ENCODE results near the gene STPG4. TPM values are rescaled to one million over a fixed set of nuclear protein-coding genes. Genes with fewer than 3 reads are reported as not detected.
"Not testable (repeated sequence)": the region's sequence is repeated elsewhere in the genome, so short reads cannot be mapped to it uniquely, and the experiment has no call there.

STPG4 gene
- total RNA-seq, 2 donors from 2014 or later: 0.55 TPM; not detected in 1

GRCh38 chr2:47179388-47179787 is 24.3 kb upstream of the STPG4 start:
- no peaks in the 10 kb centered on the region for H3K9me3 Mint-ChIP-seq
- ATAC-seq (no peak), DNase-seq (ENCODE audit: low spot score in 2 of 2) (no peak)
- no peak overlapping the region for H3K27ac Mint-ChIP-seq
- peaks cover 18 to 24% of the 10 kb centered on the region in 2 donors for H3K36me3 Mint-ChIP-seq

- Mint-ChIP-seq H3K27ac (no peak overlapping the region), H3K9me3 (no peaks in the 10 kb centered on the region), H3K36me3 (peaks cover 18 to 24% of the 10 kb centered on the region in 2 donors)
- DNase-seq (ENCODE audit: low spot score in 2 of 2) (no peak), ATAC-seq (no peak)
Measured at GRCh38 chr2:47178341-47178740, 23.2 kb upstream of the STPG4 start.

- peak in 1 of 2 donors; percentile 0 for ATAC-seq
- no peaks in the 10 kb centered on the region for H3K9me3 Mint-ChIP-seq
Measured at GRCh38 chr2:47177043-47177565, 22.0 kb upstream of the STPG4 start.

GRCh38 chr2:47174733-47175361 is 19.7 kb upstream of the STPG4 start:
- Mint-ChIP-seq H3K36me3 (peaks cover 24 to 32% of the 10 kb centered on the region in 2 donors), H3K9me3 (no peaks in the 10 kb centered on the region), H3K27ac (peak overlapping the region; percentile 99)
- DNase-seq (ENCODE audit: low spot score in 2 of 2): peak in 1 of 2 donors; percentile 21
- ATAC-seq: peak; percentile 16 to 39

More at GRCh38 chr2:47177043-47177565, 22.0 kb upstream of the STPG4 start:
- H3K36me3 Mint-ChIP-seq: peaks cover 18 to 24% of the 10 kb centered on the region in 2 donors
- no peak for DNase-seq (ENCODE audit: low spot score in 2 of 2)
- H3K27ac Mint-ChIP-seq: peak overlapping the region; percentile 99 to 100

- Mint-ChIP-seq H3K9me3 (no peaks in the 10 kb centered on the region), H3K27ac (peak overlapping the region; percentile 99), H3K36me3 (peaks cover 24 to 34% of the 10 kb centered on the region in 2 donors)
- no peak for ATAC-seq
- no peak for DNase-seq (ENCODE audit: low spot score in 2 of 2)
Measured at GRCh38 chr2:47173986-47174732, 19.1 kb upstream of the STPG4 start.

- ATAC-seq: no peak
- Mint-ChIP-seq H3K9me3 (no peaks in the 10 kb centered on the region), H3K36me3 (peaks cover 24 to 37% of the 10 kb centered on the region in 2 donors), H3K27ac (peak overlapping the region in 1 of 2 donors; percentile 79)
- DNase-seq (ENCODE audit: low spot score in 2 of 2): no peak
Measured at GRCh38 chr2:47172922-47173695, 18.0 kb upstream of the STPG4 start.

GRCh38 chr2:47172156-47172921 is 17.2 kb upstream of the STPG4 start:
- Mint-ChIP-seq H3K36me3 (peaks cover 23 to 40% of the 10 kb centered on the region in 2 donors), H3K9me3 (no peaks in the 10 kb centered on the region), H3K27ac (peak overlapping the region in 1 of 2 donors; percentile 68)
- ATAC-seq (no peak), DNase-seq (ENCODE audit: low spot score in 2 of 2) (no peak)

GRCh38 chr2:47169784-47170183 is 14.7 kb upstream of the STPG4 start:
- ATAC-seq (no peak), DNase-seq (ENCODE audit: low spot score in 2 of 2) (no peak)
- H3K27ac Mint-ChIP-seq: no peak overlapping the region
- H3K36me3 Mint-ChIP-seq: peaks cover 6 to 34% of the 10 kb centered on the region in 2 donors
- no peaks in the 10 kb centered on the region for H3K9me3 Mint-ChIP-seq

- ATAC-seq; H3K9me3 Mint-ChIP-seq; DNase-seq (ENCODE audit: low spot score in 2 of 2); H3K27ac Mint-ChIP-seq: not testable (repeated sequence)
- peaks cover 10 to 38% of the 10 kb centered on the region in 2 donors for H3K36me3 Mint-ChIP-seq
Measured at GRCh38 chr2:47168895-47169294, 13.8 kb upstream of the STPG4 start.

GRCh38 chr2:47167149-47167548 is 12.0 kb upstream of the STPG4 start:
- ATAC-seq (no peak), DNase-seq (ENCODE audit: low spot score in 2 of 2) (no peak)
- peaks cover 19 to 43% of the 10 kb centered on the region in 2 donors for H3K36me3 Mint-ChIP-seq
- no peak overlapping the region for H3K27ac Mint-ChIP-seq
- no peaks in the 10 kb centered on the region for H3K9me3 Mint-ChIP-seq

- DNase-seq (ENCODE audit: low spot score in 2 of 2) (no peak), ATAC-seq (no peak)
- no peak overlapping the region for H3K27ac Mint-ChIP-seq
- peaks cover 26 to 49% of the 10 kb centered on the region in 2 donors for H3K36me3 Mint-ChIP-seq
- H3K9me3 Mint-ChIP-seq: no peaks in the 10 kb centered on the region
Measured at GRCh38 chr2:47165001-47165555, 10.0 kb upstream of the STPG4 start.

GRCh38 chr2:47162780-47163179 is 7.7 kb upstream of the STPG4 start:
- peaks cover 31 to 46% of the 10 kb centered on the region in 2 donors for H3K36me3 Mint-ChIP-seq
- H3K27ac Mint-ChIP-seq: peak overlapping the region in 1 of 2 donors; percentile 2
- ATAC-seq (no peak), DNase-seq (ENCODE audit: low spot score in 2 of 2) (no peak)
- no peaks in the 10 kb centered on the region for H3K9me3 Mint-ChIP-seq

GRCh38 chr2:47161475-47161874 is 6.4 kb upstream of the STPG4 start:
- Mint-ChIP-seq H3K27ac (no peak overlapping the region), H3K9me3 (no peaks in the 10 kb centered on the region), H3K36me3 (peaks cover 31 to 46% of the 10 kb centered on the region in 2 donors)
- DNase-seq (ENCODE audit: low spot score in 2 of 2) (no peak), ATAC-seq (no peak)

GRCh38 chr2:47160660-47161059 is 5.6 kb upstream of the STPG4 start:
- Mint-ChIP-seq H3K27ac (no peak overlapping the region), H3K9me3 (no peaks in the 10 kb centered on the region), H3K36me3 (peaks cover 31 to 44% of the 10 kb centered on the region in 2 donors)
- no peak for DNase-seq (ENCODE audit: low spot score in 2 of 2)
- ATAC-seq: no peak

- Mint-ChIP-seq H3K36me3 (peaks cover 31 to 41% of the 10 kb centered on the region in 2 donors), H3K27ac (no peak overlapping the region), H3K9me3 (no peaks in the 10 kb centered on the region)
- DNase-seq (ENCODE audit: low spot score in 2 of 2): no peak
- no peak for ATAC-seq
Measured at GRCh38 chr2:47160211-47160610, 5.1 kb upstream of the STPG4 start.

- H3K36me3 Mint-ChIP-seq: peaks cover 26 to 35% of the 10 kb centered on the region in 2 donors
Measured at GRCh38 chr2:47159627-47160026, 4.5 kb upstream of the STPG4 start.

More at GRCh38 chr2:47159627-47160026, 4.5 kb upstream of the STPG4 start:
- ATAC-seq (no peak), DNase-seq (ENCODE audit: low spot score in 2 of 2) (no peak)
- H3K27ac Mint-ChIP-seq: no peak overlapping the region
- H3K9me3 Mint-ChIP-seq: no peaks in the 10 kb centered on the region
